HG03064 (cell line): Measurements from ENCODE around the gene CERK.
"Not testable (repeated sequence)": the region's sequence is repeated elsewhere in the genome, so short reads cannot be mapped to it uniquely, and the experiment has no call there.

ENCODE experiments used
- ATAC-seq: cut with Tn5 transposase; IDR thresholded peaks from one replicate; pipeline ENCODE4 v1.9.1; 2021; ENCODE audit warnings: low read depth; ENCODE audit not compliant: unreplicated experiment

The CERK gene, protein sequence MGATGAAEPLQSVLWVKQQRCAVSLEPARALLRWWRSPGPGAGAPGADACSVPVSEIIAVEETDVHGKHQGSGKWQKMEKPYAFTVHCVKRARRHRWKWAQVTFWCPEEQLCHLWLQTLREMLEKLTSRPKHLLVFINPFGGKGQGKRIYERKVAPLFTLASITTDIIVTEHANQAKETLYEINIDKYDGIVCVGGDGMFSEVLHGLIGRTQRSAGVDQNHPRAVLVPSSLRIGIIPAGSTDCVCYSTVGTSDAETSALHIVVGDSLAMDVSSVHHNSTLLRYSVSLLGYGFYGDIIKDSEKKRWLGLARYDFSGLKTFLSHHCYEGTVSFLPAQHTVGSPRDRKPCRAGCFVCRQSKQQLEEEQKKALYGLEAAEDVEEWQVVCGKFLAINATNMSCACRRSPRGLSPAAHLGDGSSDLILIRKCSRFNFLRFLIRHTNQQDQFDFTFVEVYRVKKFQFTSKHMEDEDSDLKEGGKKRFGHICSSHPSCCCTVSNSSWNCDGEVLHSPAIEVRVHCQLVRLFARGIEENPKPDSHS

DNA sequence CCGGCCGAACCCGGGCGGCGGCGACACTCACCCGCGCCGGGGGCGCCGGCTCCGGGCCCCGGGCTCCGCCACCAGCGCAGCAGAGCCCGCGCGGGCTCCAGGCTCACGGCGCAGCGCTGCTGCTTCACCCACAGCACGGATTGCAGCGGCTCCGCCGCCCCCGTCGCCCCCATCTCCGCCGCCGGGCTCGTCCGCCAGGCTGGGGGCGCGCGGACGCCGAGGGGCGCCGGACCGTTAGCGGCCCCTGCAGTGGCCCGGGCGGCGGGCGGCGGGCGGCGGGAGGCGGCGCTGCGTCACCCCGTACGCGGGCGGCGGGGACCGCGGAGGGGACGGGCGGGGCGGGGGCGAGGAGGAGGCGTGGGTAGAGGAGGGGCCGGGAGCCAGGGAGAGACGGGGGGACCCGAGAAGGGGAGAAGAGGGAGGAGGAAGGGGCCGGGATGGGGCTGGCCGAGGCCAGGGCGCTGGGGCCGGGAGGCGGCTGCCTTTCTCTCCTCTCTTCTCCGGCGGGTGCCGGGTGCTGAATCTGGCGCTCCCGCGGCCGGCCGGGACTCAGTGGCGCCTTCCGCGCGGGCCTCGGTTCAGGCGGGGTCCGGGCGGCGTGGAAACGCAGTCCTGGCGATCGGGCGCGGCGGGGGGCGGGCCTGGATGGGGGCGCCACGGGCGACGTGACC, at the start of gene CERK:
CERK (minus strand) TSS at position 277 of the 671 bp plus-strand sequence; CDS start at position 173, 104 bp downstream.
- ATAC-seq = no peak

DNA sequence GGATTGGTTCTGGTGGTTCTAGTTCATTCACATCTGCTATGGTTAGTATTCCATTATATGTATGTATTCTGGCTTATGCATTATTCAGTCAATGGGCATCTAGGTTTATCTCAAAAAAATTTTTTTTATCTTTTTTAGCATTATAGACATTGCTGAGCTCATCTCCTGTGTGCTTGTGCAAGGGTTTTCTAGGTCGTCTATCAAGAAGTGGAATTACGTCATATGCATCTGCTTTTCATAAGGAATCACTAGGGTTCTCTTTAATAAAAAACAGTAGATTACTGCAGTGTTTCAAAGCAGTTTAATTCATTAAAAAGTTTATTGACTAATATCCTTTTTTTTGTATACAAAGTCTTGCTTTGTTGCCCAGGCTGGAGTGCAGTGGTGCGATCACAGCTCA, 45.7 kb upstream of the CERK start:
- no peak for ATAC-seq

DNA sequence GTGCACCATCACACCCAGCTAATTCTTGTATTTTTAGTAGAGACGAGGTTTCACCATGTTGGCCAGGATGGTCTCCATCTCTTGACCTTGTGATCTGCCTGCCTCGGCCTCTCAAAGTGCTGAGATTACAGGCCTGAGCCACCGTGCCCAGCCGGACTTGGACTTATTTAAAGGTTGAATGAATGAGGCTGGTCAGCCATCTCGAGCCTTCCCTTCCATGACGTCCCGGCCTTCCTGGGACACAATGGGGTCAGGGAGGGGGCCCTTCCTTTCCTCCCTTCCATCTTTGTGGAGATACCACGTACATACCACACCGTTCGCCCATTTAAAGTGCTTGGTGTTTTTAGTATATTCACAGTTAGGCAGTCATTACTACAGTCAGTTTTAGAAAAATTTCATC, 44.1 kb upstream of the CERK start:
- not testable (repeated sequence) for ATAC-seq

DNA sequence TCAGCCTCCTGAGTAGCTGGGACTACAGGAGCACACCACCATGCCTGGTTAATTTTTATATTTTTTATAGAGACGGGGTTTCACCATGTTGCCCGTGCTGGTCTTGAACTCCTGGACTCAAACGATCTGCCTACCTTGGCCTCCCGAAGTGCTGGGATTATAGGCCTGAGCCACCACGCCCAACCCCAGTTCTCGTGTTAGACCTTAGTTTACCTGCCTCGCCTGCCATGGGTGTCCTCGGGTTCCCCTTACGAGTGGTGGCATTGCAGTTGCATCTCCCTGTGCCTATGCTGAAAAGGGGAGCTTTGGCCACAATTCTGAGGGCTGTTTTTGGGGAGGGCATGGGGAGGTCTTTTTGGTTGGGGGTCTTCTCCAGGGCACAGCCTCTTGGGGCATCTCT, 43.2 kb upstream of the CERK start:
- ATAC-seq = no peak

DNA sequence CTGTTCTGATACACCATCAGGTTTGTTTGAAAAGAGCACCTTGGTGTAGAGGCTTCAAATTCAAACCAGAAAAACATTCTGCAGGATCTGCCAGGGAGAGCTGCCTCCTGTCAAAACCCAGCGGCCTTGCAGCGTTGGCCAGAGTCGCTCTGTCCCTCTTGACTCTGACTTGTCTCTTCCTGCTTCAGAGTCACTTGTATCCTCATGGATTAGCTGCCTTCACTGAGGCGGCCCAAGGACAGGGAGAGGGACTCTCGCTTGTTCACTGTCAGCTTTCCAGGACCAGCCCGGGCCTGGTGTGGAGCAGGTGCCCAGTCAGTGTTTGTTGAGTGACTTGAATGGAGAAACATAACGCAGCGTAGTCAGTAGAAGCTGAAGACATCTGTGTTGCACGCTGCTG, 42.4 kb upstream of the CERK start:
- ATAC-seq = no peak

DNA sequence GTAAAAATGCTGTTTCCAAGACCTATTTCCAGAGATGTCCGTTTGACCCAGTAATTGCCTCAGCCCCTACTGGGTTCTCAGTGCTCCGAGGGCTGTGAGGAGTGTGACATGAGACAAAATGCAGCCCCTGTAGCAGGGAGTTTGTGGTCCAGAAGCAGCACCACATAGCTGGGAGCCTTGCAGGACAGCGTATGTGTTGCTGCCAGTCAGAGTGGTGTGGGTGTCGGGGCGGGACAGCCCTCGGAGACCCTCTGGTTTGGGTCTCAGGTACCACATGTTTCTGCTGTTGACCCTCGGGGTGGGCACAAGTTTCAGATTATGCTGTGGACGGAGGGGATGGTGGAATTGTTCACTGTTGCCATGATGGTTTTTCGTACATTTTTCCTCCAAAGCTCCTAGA, 41.6 kb upstream of the CERK start:
- ATAC-seq = no peak

DNA sequence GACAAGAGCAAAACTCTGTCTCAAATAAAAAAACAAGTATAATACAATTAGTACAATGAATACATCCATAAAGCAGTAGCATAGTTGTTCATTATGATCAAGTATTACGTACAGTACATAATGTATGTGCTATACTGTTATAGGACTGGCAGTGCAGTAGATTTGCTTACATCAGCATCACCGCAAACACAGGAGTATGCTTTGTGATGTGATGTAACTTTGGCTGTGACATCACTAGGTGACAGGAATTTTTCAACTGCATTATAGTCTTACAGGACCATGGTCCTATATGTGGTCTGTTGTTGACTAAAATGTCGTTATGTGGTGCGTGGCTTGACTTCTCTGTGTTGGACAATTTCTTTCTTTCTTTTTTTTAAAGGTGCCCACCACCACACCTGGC, 41.0 kb upstream of the CERK start:
- no peak for ATAC-seq

DNA sequence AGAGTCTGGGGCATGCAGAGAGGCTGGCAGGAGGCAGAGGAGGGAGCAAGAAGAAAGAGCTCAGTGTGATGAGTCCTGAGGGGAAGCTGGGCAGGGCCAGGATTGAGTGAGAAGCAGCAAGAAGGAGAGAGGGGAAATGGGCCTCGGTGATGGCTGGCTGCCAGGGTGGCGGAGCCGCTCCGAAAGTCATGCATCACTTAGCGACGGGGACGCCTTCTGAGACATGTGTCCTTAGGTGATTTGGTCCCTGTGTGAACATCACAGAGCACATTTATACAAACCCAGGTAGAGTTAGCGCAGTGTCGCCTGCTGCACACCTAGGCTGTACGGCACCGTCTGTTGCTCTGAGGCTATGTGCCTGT, 39.5 kb upstream of the CERK start:
- no peak for ATAC-seq

DNA sequence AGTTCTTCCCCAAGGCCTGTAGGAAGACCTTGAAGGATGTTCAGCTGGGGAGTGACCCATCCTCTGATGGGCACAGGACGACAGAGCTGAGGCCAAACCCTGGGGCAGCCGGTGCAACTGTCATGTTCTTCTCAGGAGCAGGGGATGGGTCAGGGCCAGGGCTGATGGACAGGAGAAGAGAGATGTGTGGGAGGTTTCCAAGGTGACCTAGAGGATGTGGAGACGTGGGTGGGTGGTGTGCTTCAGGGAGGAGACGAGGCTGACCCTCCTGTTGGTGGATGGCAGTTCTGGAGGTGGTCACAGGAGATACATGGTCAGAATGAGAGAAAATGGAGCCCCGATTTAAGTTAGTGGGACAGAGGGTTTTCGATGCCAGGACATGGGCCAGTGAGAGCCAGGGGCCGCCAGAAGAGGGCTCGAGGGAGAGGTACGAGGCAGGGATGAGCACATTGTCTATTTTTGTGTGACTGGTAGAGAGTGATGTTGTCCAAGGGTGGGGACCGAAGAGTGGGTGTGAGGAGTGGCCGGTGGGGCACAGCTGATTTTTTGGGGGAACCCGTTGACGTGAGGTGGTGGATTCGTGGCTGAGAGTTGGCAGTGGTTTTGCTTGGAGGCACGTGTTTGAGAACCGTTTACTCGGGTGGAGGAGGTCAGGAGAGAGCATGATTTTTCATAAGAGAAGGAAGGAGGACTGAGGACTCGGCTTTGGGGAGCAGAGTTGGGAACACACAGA, 39.0 kb upstream of the CERK start:
- ATAC-seq = no peak

DNA sequence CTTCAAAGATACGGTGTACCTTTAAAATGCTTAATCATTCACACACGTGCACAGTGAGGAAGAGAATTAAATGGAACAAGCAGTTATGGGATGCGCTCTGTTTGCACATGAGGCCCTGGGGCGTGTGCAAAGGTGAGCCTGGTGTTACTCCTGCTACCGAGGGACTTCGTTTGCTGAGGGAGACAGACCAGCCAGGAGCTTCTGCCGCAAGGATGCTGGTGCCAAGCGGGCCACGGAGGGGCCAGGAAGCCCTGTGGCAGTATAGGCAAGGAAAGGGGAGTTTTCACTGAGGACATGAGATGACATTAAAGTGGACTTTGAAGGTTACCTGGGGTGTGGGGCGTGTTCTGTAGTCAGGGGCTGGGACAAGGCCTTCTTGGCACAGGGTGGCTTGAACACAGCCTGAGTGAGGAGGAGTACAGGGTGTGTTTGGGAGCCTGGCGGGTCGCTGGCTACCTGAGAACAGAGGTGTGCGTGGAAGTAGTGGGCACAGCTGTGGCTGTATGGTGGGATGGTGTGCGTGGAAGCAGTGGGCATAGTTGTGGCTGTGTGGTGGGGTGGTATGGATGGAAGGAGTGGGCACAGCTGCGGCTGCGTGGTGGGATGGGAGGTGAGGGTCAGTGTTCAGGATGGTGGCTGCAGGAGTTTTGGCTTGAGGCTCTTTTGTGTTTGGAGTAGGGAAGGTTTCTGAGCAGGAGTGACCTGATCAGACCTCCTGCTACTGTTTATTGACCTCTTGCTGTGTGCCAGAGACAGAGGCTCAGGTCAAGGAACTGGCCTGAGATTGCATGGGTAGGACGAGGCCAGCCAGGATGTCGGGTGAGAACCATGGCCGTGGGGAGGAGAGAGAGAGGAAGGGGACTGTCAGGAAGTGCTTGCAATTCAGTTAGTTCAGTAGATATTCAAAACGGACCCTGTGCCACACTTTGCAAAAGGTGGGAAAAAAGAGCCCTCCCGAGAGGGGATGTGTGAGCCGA, 38.1 kb upstream of the CERK start:
- no peak for ATAC-seq

DNA sequence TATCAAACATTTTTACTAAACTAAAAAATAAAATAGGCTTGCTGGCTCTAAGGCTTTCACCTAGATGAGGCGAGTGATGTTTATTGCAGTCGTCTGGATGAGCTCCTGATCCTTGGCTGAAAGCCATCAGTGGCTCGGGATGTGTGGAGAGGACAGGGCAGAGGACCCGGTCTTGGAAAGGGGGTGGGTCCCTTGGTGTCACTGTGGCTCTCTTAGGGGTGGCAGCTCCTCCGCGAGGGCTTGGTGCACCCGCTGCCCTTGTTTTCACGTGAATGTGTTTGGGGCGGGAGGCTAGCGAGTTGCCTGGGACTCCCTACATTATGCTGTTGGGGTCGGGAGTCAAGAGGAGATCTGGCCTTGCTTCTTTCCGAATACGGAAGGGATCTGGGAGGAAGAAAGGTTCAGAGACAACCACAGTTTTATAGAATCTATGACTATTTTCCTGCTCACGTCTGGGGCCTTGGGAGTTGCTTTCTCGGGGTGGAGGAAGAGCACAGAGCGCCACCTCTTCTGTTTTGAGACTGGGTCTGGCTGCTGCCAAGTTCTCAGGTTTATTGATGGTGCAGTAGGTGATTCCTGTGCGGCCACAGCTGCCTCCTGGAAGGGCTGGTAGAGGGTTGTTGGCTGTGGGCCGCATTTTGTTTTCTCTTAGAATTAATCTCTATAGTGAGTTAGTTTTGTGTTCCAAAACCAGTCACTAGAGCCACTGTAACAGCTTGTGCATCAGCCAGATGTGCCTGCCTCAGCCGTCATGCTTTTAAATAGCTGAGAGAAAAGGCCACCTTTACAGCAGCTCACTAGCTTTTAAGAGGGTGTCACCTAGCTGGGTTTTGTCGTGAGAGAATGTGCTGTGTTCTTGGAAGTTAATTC, 37.2 kb upstream of the CERK start:
- no peak for ATAC-seq

DNA sequence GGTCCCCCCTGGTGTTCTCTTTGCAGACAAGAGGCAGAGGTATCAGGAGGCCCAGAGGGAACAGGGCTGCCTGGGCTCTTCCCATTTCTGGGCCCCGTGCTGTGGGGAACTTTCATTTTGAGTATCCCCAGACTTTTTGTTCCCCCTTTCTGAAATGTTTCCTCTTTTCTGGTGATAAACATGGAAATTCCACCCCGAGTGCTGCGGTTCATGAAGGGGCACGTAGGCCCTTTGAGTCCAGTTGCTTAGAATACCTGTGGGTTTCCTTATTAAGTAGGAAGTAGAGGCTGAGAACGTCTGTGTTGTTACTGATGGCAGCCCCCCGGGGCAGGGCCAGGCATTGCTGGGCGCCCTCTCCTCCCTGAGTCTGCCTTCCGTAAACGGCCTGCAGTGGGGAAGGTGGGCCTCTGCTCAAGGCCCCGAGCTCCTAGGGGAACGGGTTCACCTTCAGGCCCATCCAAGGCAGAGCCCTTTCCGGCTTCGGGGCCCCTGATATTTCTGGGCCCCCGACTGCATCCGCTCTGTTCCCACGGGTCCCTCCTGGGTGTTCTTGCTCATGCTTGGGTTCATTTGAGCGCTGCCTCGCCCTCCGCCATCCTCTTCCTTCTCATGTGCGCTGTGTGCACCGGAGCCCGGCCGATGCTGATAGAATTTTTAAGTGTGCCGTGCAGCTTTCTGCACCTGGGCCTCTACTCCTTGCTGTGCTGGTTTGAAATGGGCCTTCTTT, 36.4 kb upstream of the CERK start:
- no peak for ATAC-seq

DNA sequence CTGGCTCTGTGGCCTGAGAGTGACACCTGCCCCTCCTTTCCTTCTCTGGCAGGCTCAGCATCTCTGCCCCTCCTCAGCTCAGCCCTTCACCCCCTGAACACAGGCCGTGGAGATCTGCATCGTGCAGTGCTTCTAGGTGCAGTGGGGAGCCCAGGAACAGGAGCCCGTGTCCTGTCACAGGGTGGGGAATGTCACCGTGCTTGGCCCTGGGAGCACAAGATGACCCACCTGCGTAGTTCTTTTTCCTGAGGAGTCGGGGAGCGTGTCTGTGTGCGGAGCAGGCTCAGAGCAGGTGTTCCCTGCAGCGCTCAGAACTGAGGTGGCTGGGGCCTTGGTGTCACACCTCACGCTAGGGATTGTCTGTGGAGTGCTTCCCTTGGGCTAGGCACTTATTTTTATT, 35.0 kb upstream of the CERK start:
- ATAC-seq = no peak

DNA sequence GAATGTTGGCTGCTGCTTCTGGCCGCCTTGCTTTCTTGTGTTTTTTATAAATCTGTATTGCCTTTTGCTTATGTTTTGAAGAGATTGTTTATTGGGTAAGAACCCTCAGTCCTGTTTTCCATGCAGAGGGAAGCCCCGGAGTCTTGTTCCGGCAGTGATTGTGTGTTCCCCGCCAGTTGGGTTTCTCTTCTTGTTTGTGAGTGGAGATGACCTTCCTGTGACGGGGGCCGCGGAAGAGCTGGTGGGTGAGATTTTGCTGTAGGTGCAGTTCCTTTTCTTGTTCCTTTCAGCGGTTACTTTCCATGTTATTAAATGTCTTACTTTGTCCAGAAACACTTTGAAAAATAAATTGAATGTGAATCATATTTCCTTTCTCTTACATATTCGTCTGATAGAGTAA, 32.7 kb upstream of the CERK start:
- no peak for ATAC-seq

DNA sequence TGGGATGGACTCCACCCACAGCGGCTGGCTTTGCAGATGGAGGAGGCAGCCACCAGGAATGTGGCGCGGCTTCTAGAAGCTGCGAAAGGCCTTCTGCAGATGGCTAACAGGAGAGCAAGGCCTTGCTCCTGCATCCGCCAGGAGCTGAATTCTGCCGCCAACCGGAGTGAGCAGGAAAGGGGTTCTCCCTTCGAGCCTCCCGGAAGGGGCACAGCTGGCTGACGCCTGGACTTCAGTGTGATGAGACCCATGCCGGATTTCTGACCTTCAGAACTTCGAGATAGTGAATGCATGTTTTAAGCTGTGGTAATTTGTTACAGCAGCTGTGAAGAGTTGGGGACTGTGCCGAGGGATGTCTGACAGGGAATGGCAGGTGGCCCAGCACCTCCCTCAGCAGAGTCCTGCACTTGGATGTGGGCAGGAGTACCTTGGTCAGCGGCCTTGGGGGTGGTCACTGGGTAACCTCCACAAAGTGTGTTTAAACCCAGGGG, 32.1 kb upstream of the CERK start:
- ATAC-seq = no peak

DNA sequence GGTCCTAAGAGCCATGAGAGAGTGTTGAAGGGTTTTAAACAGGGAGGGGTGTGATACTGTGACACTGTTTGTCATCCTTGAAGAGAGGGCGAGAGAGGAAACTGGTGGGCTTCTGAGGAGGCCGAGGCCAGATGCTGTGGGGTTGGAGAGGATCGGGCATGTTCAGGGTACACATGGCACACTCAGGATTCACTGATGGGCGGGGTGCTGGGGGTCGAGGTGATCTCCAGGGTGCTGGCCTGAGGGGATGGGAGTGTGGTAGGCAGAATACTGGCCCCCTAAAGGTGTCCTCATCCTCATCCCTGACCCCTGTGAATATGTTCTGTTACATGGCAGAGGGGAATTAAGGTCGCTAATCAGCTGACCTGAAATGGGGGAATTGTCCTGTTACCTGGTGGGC, 31.7 kb upstream of the CERK start:
- ATAC-seq = no peak

DNA sequence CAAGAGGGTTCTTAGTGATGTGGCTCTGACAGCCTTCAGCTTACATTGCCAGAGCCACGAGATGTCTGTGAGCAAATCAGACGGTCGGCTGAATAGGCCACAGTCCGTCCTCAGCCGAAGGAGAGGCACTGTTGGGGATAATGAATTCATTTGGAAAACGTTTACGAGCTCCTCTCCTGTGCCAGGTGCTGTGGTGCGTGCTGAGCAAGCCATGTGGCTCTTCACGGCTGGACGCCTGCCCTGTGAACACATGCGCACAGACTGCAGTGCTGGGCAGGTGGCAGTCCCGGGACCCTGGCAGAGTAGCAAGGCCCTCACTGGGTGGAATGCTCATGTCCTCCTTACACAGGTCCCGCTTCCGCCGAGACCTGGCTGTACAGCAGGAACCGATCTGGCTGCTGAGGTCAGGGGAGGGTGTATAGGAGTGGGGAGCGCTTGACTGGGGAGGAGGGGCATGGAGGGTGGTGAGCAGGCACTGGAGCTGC, 31.2 kb upstream of the CERK start:
- no peak for ATAC-seq

DNA sequence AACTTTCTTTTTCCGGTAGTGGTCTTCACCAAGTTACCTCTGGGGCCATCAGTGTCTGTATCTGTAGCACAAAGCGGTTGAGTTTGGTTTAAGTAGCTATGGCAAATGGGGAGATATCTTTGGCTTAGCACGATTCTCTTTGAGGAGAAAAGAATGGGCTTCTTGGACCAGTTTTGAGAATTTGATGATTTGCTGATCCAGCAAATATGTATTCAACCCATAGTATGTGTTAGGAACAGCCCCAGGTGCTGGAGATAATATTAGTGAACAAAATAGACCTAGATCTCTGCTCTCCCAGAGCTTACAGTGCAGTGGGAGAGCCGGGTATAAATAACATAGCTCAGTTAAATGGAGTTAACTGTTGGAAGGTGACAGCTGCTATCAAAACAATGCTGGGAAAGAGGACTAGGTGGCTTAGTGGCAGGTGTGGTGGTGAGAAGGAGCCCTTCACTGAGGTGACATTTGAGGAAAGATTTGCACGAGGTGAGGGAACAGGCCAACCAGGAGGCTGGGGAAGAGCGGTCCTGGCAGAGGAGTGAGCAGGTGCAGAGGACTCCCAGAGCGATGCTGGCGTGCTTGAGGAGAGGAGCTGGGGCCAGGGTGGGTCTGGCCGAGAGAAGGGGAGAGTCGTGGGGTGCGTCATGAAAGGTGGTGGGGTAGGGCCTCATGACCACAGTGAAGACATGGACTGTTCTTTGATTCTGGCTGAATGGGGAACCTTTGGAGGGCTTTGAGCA, 29.4 kb upstream of the CERK start:
- no peak for ATAC-seq
